Fibroblast of villous mesenchyme (primary cell): Measurements from ENCODE around the gene YPEL4. TPM values are rescaled to one million over a fixed set of nuclear protein-coding genes. Genes with fewer than 3 reads are reported as not detected.
A peak's percentile ranks its signal among the peaks of the same experiment; 100 is the strongest.
"Not testable (repeated sequence)": the region's sequence is repeated elsewhere in the genome, so short reads cannot be mapped to it uniquely, and the experiment has no call there.

Source experiments
- DNase-seq: peaks from one replicate; pipeline ENCODE4 v3.0.0-alpha.2; 2010; ENCODE audit warnings: low read depth
- H3K4me3 ChIP-seq: 2 replicates; pipeline ENCODE4 v1.5.1; 2011; ENCODE audit warnings: low read depth, mild to moderate bottlenecking, low read length
- CTCF ChIP-seq: IDR thresholded peaks from 2 replicates; pipeline ENCODE4 v1.5.1; 2012; ENCODE audit warnings: low read depth, mild to moderate bottlenecking, low read length; ENCODE audit not compliant: insufficient read depth
- total RNA-seq: library from RNA; depleted of rRNA; stranded (reverse); fragments of >200 nt; gene quantifications from 2 replicates; pipeline ENCODE4 v1.2.3, GENCODE V29; 2012

Gene YPEL4
- total RNA-seq, 1 donor, result 0.43 TPM

- peak overlapping the region; percentile 87 for H3K4me3 ChIP-seq
- no peak for TF ChIP-seq CTCF
- no peak for DNase-seq
These were observed 8.3 kb upstream of the YPEL4 start for GRCh38 chr11:57658023-57658361.

- peak; percentile 99 for DNase-seq
- peak within 1 kb of the TSS; percentile 87 for H3K4me3 ChIP-seq
- TF ChIP-seq CTCF, result no peak
These were observed 7.7 kb upstream of the YPEL4 start, which contains the start of gene CLP1 for GRCh38 chr11:57657194-57658022. Gene CLP1, plus strand, starts transcription at chr11:57657762. Its CDS starts 1,715 bp downstream, at chr11:57659477.

- H3K4me3 ChIP-seq, result peak overlapping the region; percentile 87
- TF ChIP-seq CTCF, result no peak
- DNase-seq, result no peak
These were observed 7.1 kb upstream of the YPEL4 start for GRCh38 chr11:57656885-57657193.

- H3K4me3 ChIP-seq, result peak overlapping the region; percentile 29
- TF ChIP-seq CTCF, result no peak
- DNase-seq, result no peak
These were observed 3.5 kb upstream of the YPEL4 start for GRCh38 chr11:57653163-57653562.

- no peak for TF ChIP-seq CTCF
- no peak for DNase-seq
- H3K4me3 ChIP-seq, result peak overlapping the region; percentile 29
These were observed 3.0 kb upstream of the YPEL4 start for GRCh38 chr11:57652662-57653061.

GRCh38 chr11:57652230-57652629, 2.5 kb upstream of the YPEL4 start:
- H3K4me3 ChIP-seq, result peak overlapping the region; percentile 18
- not testable (repeated sequence) for DNase-seq

- H3K4me3 ChIP-seq, result no peak overlapping the region
- DNase-seq, result no peak
- TF ChIP-seq CTCF, result no peak
These were observed 1.7 kb upstream of the YPEL4 start for GRCh38 chr11:57651408-57651807.
